Measurements from ENCODE around the gene AURKB. TPM values are rescaled to one million over a fixed set of nuclear protein-coding genes. Genes with fewer than 3 reads are reported as not detected.
A peak's percentile ranks its signal among the peaks of the same experiment; 100 is the strongest.

The AURKB gene
- total RNA-seq, 1 experiment from 2014 or later: 167 TPM

DNA sequence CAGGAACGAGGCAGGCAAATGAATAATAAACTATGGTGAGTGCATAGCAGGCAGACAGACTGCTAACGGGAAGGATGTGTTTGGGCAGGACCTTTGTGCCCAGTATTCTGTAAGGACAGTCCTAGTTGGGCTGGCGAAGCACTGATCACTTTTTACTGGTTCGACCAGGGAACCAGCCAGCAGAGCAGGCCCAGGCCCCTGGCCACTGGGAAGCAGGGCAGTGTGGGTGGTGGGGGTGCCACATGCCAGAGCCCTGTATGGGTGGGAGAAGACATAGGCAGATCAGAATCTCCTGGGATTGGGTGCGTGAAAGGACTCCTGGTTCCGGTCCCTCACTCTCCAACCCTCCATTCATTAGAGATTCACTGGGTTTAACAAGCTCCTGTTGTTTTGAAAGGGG, 43.6 kb downstream of the AURKB start:
- Histone ChIP-seq H3K79me2 (ENCODE audit: low read depth) (peaks cover 7% of the 10 kb centered on the region; the same call in 1 of the 2 replicates), H3K27ac (no peak overlapping the region; the same call in 1 of the 2 replicates), H3K9me2 (ENCODE audit: insufficient read depth) (no peaks in the 10 kb centered on the region), H3K4me3 (no peak overlapping the region), H3K9me3 (ENCODE audit: insufficient read depth, low read depth) (no peaks in the 10 kb centered on the region), H3K4me1 (replicated peaks; ENCODE audit: insufficient read depth) (peaks cover 8% of the 10 kb centered on the region; the same call in 1 of the 2 replicates), H2AFZ (no peak overlapping the region), H4K20me1 (ENCODE audit: insufficient read depth) (no peaks in the 10 kb centered on the region), H3K4me2 (no peak overlapping the region), H3K36me3 (ENCODE audit: low read depth) (no peaks in the 10 kb centered on the region), H3K27me3 (ENCODE audit: insufficient read depth, low read depth) (no peaks in the 10 kb centered on the region), H3F3A (ENCODE audit: insufficient read depth, low read depth) (peaks cover 9% of the 10 kb centered on the region; the same call in 1 of the 2 replicates)
- no TSS peak for BruUV-seq (replicated peaks)
- CTCF ChIA-PET: no interaction called here
- TF ChIP-seq, protein P1, sequence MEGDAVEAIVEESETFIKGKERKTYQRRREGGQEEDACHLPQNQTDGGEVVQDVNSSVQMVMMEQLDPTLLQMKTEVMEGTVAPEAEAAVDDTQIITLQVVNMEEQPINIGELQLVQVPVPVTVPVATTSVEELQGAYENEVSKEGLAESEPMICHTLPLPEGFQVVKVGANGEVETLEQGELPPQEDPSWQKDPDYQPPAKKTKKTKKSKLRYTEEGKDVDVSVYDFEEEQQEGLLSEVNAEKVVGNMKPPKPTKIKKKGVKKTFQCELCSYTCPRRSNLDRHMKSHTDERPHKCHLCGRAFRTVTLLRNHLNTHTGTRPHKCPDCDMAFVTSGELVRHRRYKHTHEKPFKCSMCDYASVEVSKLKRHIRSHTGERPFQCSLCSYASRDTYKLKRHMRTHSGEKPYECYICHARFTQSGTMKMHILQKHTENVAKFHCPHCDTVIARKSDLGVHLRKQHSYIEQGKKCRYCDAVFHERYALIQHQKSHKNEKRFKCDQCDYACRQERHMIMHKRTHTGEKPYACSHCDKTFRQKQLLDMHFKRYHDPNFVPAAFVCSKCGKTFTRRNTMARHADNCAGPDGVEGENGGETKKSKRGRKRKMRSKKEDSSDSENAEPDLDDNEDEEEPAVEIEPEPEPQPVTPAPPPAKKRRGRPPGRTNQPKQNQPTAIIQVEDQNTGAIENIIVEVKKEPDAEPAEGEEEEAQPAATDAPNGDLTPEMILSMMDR (conservative IDR thresholded peaks at IDR 0.05): no peak
- no peak for TF ChIP-seq EZH2 (IDR thresholded peaks at IDR 0.05; ENCODE audit: low read depth)
- intact Hi-C loops (cut with micrococcal nuclease; ENCODE audit: unreplicated experiment): no loop called here
- POLR2A ChIA-PET (ENCODE audit: unreplicated experiment): no interaction called here
- no peak for DNase-seq

DNA sequence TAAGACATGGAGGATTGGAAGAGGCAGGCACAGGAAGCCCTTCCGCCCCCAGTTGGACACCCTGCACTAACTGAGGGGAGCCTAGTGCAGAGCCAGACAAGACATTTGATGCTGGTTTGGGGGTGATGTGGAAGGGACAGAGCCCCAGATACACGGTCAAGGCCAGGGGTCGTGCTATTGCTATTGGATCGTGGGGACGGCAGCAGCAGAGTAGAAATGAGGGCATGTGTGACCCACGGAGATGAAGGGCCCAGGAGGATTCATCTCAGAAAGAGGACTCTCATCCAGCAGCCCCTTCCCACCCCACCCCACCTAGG, 45.6 kb downstream of the AURKB start:
- no TSS peak for BruUV-seq (replicated peaks)
- intact Hi-C loops (cut with micrococcal nuclease; ENCODE audit: unreplicated experiment): loop anchor here (1.0 kb wide), 1 partner anchor 9 kb away; no protein-coding TSS in a partner anchor
- Histone ChIP-seq H3K79me2 (ENCODE audit: low read depth) (peaks cover 10% of the 10 kb centered on the region; the same call in 1 of the 2 replicates), H3K27ac (no peak overlapping the region), H3K9me3 (ENCODE audit: insufficient read depth, low read depth) (no peaks in the 10 kb centered on the region), H3F3A (ENCODE audit: insufficient read depth, low read depth) (peaks cover 9% of the 10 kb centered on the region; the same call in 1 of the 2 replicates), H3K4me2 (no peak overlapping the region), H2AFZ (no peak overlapping the region), H3K36me3 (ENCODE audit: low read depth) (no peaks in the 10 kb centered on the region), H3K27me3 (ENCODE audit: insufficient read depth, low read depth) (no peaks in the 10 kb centered on the region), H4K20me1 (ENCODE audit: insufficient read depth) (no peaks in the 10 kb centered on the region), H3K4me1 (replicated peaks; ENCODE audit: insufficient read depth) (peaks cover 8% of the 10 kb centered on the region; the same call in 1 of the 2 replicates), H3K4me3 (no peak overlapping the region), H3K9me2 (ENCODE audit: insufficient read depth) (no peaks in the 10 kb centered on the region)
- ChIA-PET POLR2A (ENCODE audit: unreplicated experiment) (interaction anchor here (1.3 kb wide), 1 partner anchor 8 kb away, joined by 21 read pairs; no protein-coding TSS in a partner anchor), CTCF (interaction anchor here (0.6 kb wide), 1 partner anchor 575 kb away, joined by 8 read pairs; no protein-coding TSS in a partner anchor)
- no peak for TF ChIP-seq EZH2 (IDR thresholded peaks at IDR 0.05; ENCODE audit: low read depth)
- TF ChIP-seq, protein P1 (conservative IDR thresholded peaks at IDR 0.05): no peak
- no peak for DNase-seq

- no peaks in the 10 kb centered on the region for H3K27me3 ChIP-seq (ENCODE audit: insufficient read depth, low read depth)
- H3F3A ChIP-seq (ENCODE audit: insufficient read depth, low read depth): peaks cover 9% of the 10 kb centered on the region; the same call in 1 of the 2 replicates
- no peaks in the 10 kb centered on the region for H3K9me3 ChIP-seq (ENCODE audit: insufficient read depth, low read depth)
- no peak overlapping the region for H3K27ac ChIP-seq
- CTCF ChIA-PET: interaction anchor here (0.6 to 0.7 kb wide), 3 partner anchors 497 to 725 kb away, joined by 3 to 11 read pairs (median 8); no protein-coding TSS in a partner anchor
- peaks cover 10% of the 10 kb centered on the region; the same call in 1 of the 2 replicates for H3K79me2 ChIP-seq (ENCODE audit: low read depth)
- no peak for TF ChIP-seq EZH2 (IDR thresholded peaks at IDR 0.05; ENCODE audit: low read depth)
- TF ChIP-seq, protein P1 (conservative IDR thresholded peaks at IDR 0.05): no peak
- H4K20me1 ChIP-seq (ENCODE audit: insufficient read depth): no peaks in the 10 kb centered on the region
- no peaks in the 10 kb centered on the region for H3K36me3 ChIP-seq (ENCODE audit: low read depth)
- H3K9me2 ChIP-seq (ENCODE audit: insufficient read depth): no peaks in the 10 kb centered on the region
- H3K4me1 ChIP-seq (replicated peaks; ENCODE audit: insufficient read depth): peaks cover 8% of the 10 kb centered on the region; the same call in 1 of the 2 replicates
- H2AFZ ChIP-seq: no peak overlapping the region
- no peak overlapping the region for H3K4me3 ChIP-seq
- POLR2A ChIA-PET (ENCODE audit: unreplicated experiment): interaction anchor here (0.6 to 1.3 kb wide), 2 partner anchors 9 to 617 kb away, joined by 4 to 21 read pairs; no protein-coding TSS in a partner anchor
- DNase-seq: peak in 1 of 2 experiments; percentile 48
- intact Hi-C loops (cut with micrococcal nuclease; ENCODE audit: unreplicated experiment): loop anchor here (1.0 kb wide), 1 partner anchor 9 kb away; no protein-coding TSS in a partner anchor
- peak overlapping the region; percentile 31; the same call in 1 of the 2 replicates for H3K4me2 ChIP-seq
- no TSS peak for BruUV-seq (replicated peaks)
Measured at GRCh38 chr17:8163978-8164814, 46.2 kb downstream of the AURKB start.
